H1 (cell line): ENCODE measurements around the gene FAM222B. TPM values are rescaled to one million over a fixed set of nuclear protein-coding genes. Genes with fewer than 3 reads are reported as not detected.

Experiments
- CTCF ChIA-PET: fragments of 300-600 bp; sonication (Branson Sonifier 250); formaldehyde crosslinking; loops from one replicate; lab custom pipeline; 2021; ENCODE audit not compliant: partially characterized antibody; lab: Charles Lee
- POLR2A ChIA-PET: fragments of 300-600 bp; sonication (Branson Sonifier 250); formaldehyde crosslinking; loops from one replicate; lab custom pipeline; 2021; ENCODE audit warnings: inconsistent platforms; ENCODE audit not compliant: partially characterized antibody; lab: Charles Lee
- DNase-seq, 2 experiments: peaks; one replicate each; pipeline versions ENCODE4 v3.0.0 to v3.0.0-alpha.2; 2010 to 2022; ENCODE audit warnings: low spot score in 2 of 2, low read depth in 1 of 2, mixed read lengths in 1 of 2
- FAIRE-seq: peaks from 2 replicates; lab custom pipeline; 2011; peaks lifted over from hg19 to GRCh38; lab: Jason Lieb, UNC
- H2AFZ ChIP-seq: 2 replicates; pipeline ENCODE4 v1.8.1; 2012; ENCODE audit warnings: low read length, inconsistent platforms
- H2AK5ac ChIP-seq: 2 replicates; pipeline ENCODE4 v1.6.1; 2013; ENCODE audit warnings: low read depth, low read length
- H2BK120ac ChIP-seq: replicated peaks from 2 replicates; pipeline ENCODE3; 2013; ENCODE audit warnings: low read depth, low read length, inconsistent platforms
- H2BK12ac ChIP-seq: 2 replicates; pipeline ENCODE4 v1.6.1; 2013; ENCODE audit warnings: low read depth, low read length
- H2BK15ac ChIP-seq: 2 replicates; pipeline ENCODE4 v1.6.1; 2013; ENCODE audit warnings: low read length
- H2BK20ac ChIP-seq: 2 replicates; pipeline ENCODE4 v1.6.1; 2013; ENCODE audit warnings: low read length
- H2BK5ac ChIP-seq: 2 replicates; pipeline ENCODE4 v1.6.1; 2013; ENCODE audit warnings: low read depth, low read length
- H3K14ac ChIP-seq: 2 replicates; pipeline ENCODE4 v1.6.1; 2013; ENCODE audit warnings: inconsistent platforms; ENCODE audit not compliant: insufficient read length
- H3K18ac ChIP-seq: 2 replicates; pipeline ENCODE4 v1.6.1; 2013; ENCODE audit warnings: low read length; ENCODE audit errors: extremely low read depth
- H3K23ac ChIP-seq: 2 replicates; pipeline ENCODE4 v1.6.1; 2013; ENCODE audit warnings: inconsistent platforms; ENCODE audit not compliant: insufficient read length
- H3K23me2 ChIP-seq: 2 replicates; pipeline ENCODE4 v1.6.1; 2013; ENCODE audit warnings: low read depth, low read length
- H3K27ac ChIP-seq: 2 replicates; pipeline ENCODE4 v1.6.1; 2011; ENCODE audit warnings: low read depth, low read length, inconsistent platforms
- H3K27me3 ChIP-seq, 4 experiments: replicated peaks in 1 of 4; 1 replicate in 1 of 4; 2 replicates in 3 of 4; pipeline versions ENCODE4 v1.6.1 to v1.8.1; 2011 to 2013; ENCODE audit warnings: low read length in 3 of 4, mild to moderate bottlenecking in 3 of 4, inconsistent platforms in 2 of 4, mixed read lengths in 2 of 4, moderate library complexity in 1 of 4; ENCODE audit not compliant: control insufficient read depth in 3 of 4, insufficient read depth in 3 of 4; ENCODE audit errors: extremely low read depth in 1 of 4
- H3K36me3 ChIP-seq, 4 experiments: 2 replicates each; pipeline versions ENCODE4 v1.6.1 to v1.8.1; 2011 to 2013; ENCODE audit warnings: mild to moderate bottlenecking in 4 of 4, low read length in 3 of 4, moderate library complexity in 2 of 4, control low read depth in 1 of 4, inconsistent platforms in 1 of 4; ENCODE audit not compliant: insufficient read depth in 4 of 4, control insufficient read depth in 2 of 4
- H3K4ac ChIP-seq: replicated peaks from 2 replicates; pipeline ENCODE3; 2013; ENCODE audit warnings: low read length, low read depth, mixed read lengths, inconsistent platforms; ENCODE audit not compliant: insufficient read length
- H3K4me1 ChIP-seq, 4 experiments: replicated peaks in 1 of 4; 1 replicate in 1 of 4; 2 replicates in 3 of 4; pipeline versions ENCODE4 v1.6.1 to v1.8.1; 2011 to 2013; ENCODE audit warnings: low read length in 3 of 4, inconsistent platforms in 2 of 4, mixed read lengths in 1 of 4; ENCODE audit not compliant: insufficient read depth in 4 of 4, control insufficient read depth in 3 of 4
- H3K4me2 ChIP-seq, 2 experiments: 2 replicates each; pipeline versions ENCODE4 v1.6.1 to v1.8.1; 2011 to 2013; ENCODE audit warnings: low read depth in 2 of 2, low read length in 2 of 2, control low read depth in 1 of 2, inconsistent platforms in 1 of 2, mild to moderate bottlenecking in 1 of 2; ENCODE audit not compliant: insufficient read depth in 1 of 2
- H3K4me3 ChIP-seq, 4 experiments: fragments of 200-600, 300-600 bp in 1 of 4; sonication (generic), shearing (Covaris generic), sonication (Bioruptor Twin) in 1 of 4; 2 replicates each; pipeline versions ENCODE4 v1.5.1 to v1.8.1; 2011 to 2016; ENCODE audit warnings: low read length in 4 of 4, low read depth in 3 of 4, control low read depth in 2 of 4, inconsistent platforms in 2 of 4, mild to moderate bottlenecking in 2 of 4, mixed read lengths in 1 of 4, moderate library complexity in 1 of 4; ENCODE audit not compliant: insufficient read depth in 2 of 4; ENCODE audit errors: extremely low read depth in 1 of 4
- H3K56ac ChIP-seq: replicated peaks from 2 replicates; pipeline ENCODE3; 2013; ENCODE audit warnings: low read depth, mild to moderate bottlenecking, mixed read lengths, low read length, inconsistent platforms; ENCODE audit not compliant: insufficient read length
- H3K79me1 ChIP-seq: 2 replicates; pipeline ENCODE4 v1.6.1; 2013; ENCODE audit warnings: low read depth, low read length, control low read depth
- H3K79me2 ChIP-seq, 2 experiments: 2 replicates each; pipeline versions ENCODE4 v1.6.1 to v1.8.1; 2012 to 2013; ENCODE audit warnings: low read length in 2 of 2, mild to moderate bottlenecking in 2 of 2, inconsistent platforms in 1 of 2; ENCODE audit not compliant: insufficient read depth in 2 of 2, control insufficient read depth in 1 of 2
- H3K9ac ChIP-seq, 4 experiments: replicated peaks in 1 of 4; 1 replicate in 1 of 4; 2 replicates in 3 of 4; pipeline versions ENCODE4 v1.6.1 to v1.8.1; 2011 to 2013; ENCODE audit warnings: low read depth in 3 of 4, low read length in 3 of 4, control low read depth in 2 of 4, mild to moderate bottlenecking in 2 of 4, moderate library complexity in 2 of 4, inconsistent platforms in 1 of 4; ENCODE audit errors: extremely low read depth in 1 of 4
- H3K9me3 ChIP-seq, 2 experiments: 2 replicates each; pipeline versions ENCODE4 v1.6.1 to v1.8.1; 2012 to 2013; ENCODE audit warnings: mild to moderate bottlenecking in 2 of 2, moderate library complexity in 2 of 2, control low read depth in 1 of 2, inconsistent platforms in 1 of 2, low read depth in 1 of 2, low read length in 1 of 2, mixed read lengths in 1 of 2; ENCODE audit not compliant: insufficient read depth in 2 of 2
- H4K20me1 ChIP-seq, 2 experiments: replicated peaks in 1 of 2; 2 replicates each; pipeline versions ENCODE3 to v1.8.1; 2011 to 2013; ENCODE audit warnings: inconsistent platforms in 2 of 2, low read length in 2 of 2, mild to moderate bottlenecking in 1 of 2; ENCODE audit not compliant: insufficient read depth in 2 of 2, control insufficient read depth in 1 of 2
- H4K5ac ChIP-seq: 2 replicates; pipeline ENCODE4 v1.6.1; 2013; ENCODE audit warnings: low read length, low read depth, mixed read lengths, inconsistent platforms; ENCODE audit not compliant: insufficient read length
- H4K8ac ChIP-seq: 2 replicates; pipeline ENCODE4 v1.8.0; 2013; ENCODE audit warnings: mild to moderate bottlenecking, moderate library complexity, low read length, inconsistent platforms; ENCODE audit not compliant: insufficient read depth; ENCODE audit errors: extremely low read depth
- H4K91ac ChIP-seq: replicated peaks from 2 replicates; pipeline ENCODE3; 2013; ENCODE audit warnings: low read length, mixed read lengths, inconsistent platforms; ENCODE audit not compliant: insufficient read length
- EGR1 ChIP-seq: IDR thresholded peaks from 2 replicates; pipeline ENCODE4 v1.6.1; 2011; ENCODE audit warnings: low read depth, low read length, borderline replicate concordance
- FOSL1 ChIP-seq: IDR thresholded peaks from 2 replicates; pipeline ENCODE4 v1.6.1; 2011; ENCODE audit warnings: mild to moderate bottlenecking, low read depth, low read length, moderate library complexity; ENCODE audit not compliant: insufficient read depth
- POLR2AphosphoS5 ChIP-seq: IDR thresholded peaks from 2 replicates; pipeline ENCODE4 v1.6.1; 2011; ENCODE audit warnings: low read depth, low read length
- POU5F1 ChIP-seq: IDR thresholded peaks from 2 replicates; pipeline ENCODE4 v1.6.1; 2011; ENCODE audit warnings: low read depth, mild to moderate bottlenecking, low read length, moderate library complexity
- RAD21 ChIP-seq, 2 experiments: IDR thresholded peaks in 1 of 2; conservative IDR thresholded peaks in 1 of 2; 2 replicates each; pipeline ENCODE4 v1.6.1; 2011; ENCODE audit warnings: low read depth in 2 of 2, low read length in 2 of 2, improper control_type of control experiment in 1 of 2, inconsistent platforms in 1 of 2, mild to moderate bottlenecking in 1 of 2, moderate library complexity in 1 of 2
- RXRA ChIP-seq: IDR thresholded peaks from 2 replicates; pipeline ENCODE4 v1.6.1; 2011; ENCODE audit warnings: low read depth, mild to moderate bottlenecking, low read length, moderate library complexity; ENCODE audit not compliant: insufficient read depth
- SIN3A ChIP-seq, 2 experiments: IDR thresholded peaks in 1 of 2; conservative IDR thresholded peaks in 1 of 2; 2 replicates each; pipeline ENCODE4 v1.6.1; 2011 to 2012; ENCODE audit warnings: low read length in 2 of 2, improper control_type of control experiment in 1 of 2, low read depth in 1 of 2, mild to moderate bottlenecking in 1 of 2
- TAF1 ChIP-seq: IDR thresholded peaks from 2 replicates; pipeline ENCODE4 v1.6.1; 2011; ENCODE audit warnings: mild to moderate bottlenecking, low read depth, low read length
- TEAD4 ChIP-seq: IDR thresholded peaks from 2 replicates; pipeline ENCODE4 v1.6.1; 2012; ENCODE audit warnings: low read depth, low read length, inconsistent platforms, mixed read lengths
- WGBS, 2 experiments: shearing (Covaris generic) in 1 of 2; methylation state at CpG; one replicate each; pipeline versions ENCODE4 v1.1.6 to v1.1.7; 2013 to 2015; ENCODE audit warnings: low lambda C conversion rate in 2 of 2, mixed read lengths in 2 of 2, inconsistent platforms in 1 of 2, low coverage in 1 of 2, missing lambda C conversion rate in 1 of 2; ENCODE audit not compliant: insufficient replicate concordance in 2 of 2, insufficient coverage in 1 of 2, insufficient read length in 1 of 2; ENCODE audit errors: extremely low coverage in 1 of 2, missing lambda C conversion rate in 1 of 2; 5-methylcytosine and 5-hydroxymethylcytosine counted together
- polyA plus RNA-seq, 7 experiments: library from polyadenylated mRNA; depleted of rRNA in 3 of 7; stranded (reverse) in 5 of 7; unstranded in 2 of 7; fragments of >200 nt in 5 of 7; fragments of 200-250 nt in 2 of 7; gene quantifications; 1 replicate in 5 of 7; 2 replicates in 1 of 7; 4 replicates in 1 of 7; pipeline versions ENCODE4 v1.2.1 to v1.2.3, GENCODE V29; 2011 to 2013; ENCODE audit warnings: missing spikeins in 2 of 7, mixed read lengths in 2 of 7
- total RNA-seq: library from RNA; stranded (reverse); fragmentation: NEBNext Ultra II Directional; extraction: Animal tissue kit (Norgen Biotek cat#: 25700); gene quantifications from 2 replicates; pipeline ENCODE4 v1.2.1, GENCODE V29; 2021

FAM222B gene
- total and polyA plus RNA-seq, 2 of the 8 experiments (the other 6 are each of a cell fraction or from before 2014, with no cell fraction given) = 42.1 to 81.7 TPM

DNA sequence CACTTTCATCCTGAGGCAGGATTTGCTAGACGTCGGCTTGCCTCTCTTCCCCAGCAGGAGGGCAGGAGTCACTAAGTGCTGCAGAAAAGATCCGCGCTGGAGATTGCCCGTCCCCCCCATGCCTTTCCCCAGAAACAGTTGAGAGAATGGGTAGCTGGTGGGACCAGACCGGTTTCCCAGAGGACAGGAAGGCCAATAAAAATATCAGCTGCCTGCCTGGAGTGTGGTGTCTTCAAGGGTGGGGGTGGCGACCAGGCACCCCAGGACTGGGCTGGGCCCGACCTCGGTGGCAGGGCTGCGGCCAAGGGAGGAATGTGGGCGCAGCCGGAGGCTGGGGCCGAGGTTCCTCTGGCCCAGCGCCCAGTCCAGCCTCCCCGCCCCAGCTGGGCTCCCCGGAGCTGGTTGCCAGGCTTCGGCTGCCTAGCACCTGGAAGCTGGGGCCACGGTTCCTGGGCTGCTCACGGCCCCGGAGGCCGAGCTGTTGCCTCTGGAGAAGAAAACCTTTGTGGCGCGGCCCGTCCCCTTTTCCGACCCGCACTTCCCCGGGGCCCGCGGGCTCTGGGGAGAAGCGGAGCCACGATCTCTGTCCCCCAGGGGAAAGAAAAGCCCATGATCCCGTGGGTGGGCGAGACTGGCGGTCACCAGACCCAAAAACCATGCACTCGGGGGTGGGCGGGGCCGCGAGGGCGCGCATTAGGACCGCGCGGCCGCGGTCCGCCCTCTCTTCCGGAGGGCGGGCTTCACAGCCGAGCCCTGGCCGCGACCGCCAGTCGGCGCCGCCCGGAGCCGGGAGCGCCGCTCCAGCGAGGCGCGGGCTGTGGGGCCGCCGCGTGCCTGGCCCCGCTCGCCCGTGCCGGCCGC lies 99.1 kb downstream of the FAM222B start, which contains the start of gene TRAF4:
Gene TRAF4, plus strand, starts transcription at position 769 of the 861 bp plus-strand sequence. CDS start 102 bp downstream, outside the sequence.
- Histone ChIP-seq H3K36me3 (peaks cover 16 to 26% (median 21%) of the 10 kb centered on the region in 4 experiments), H3K9me3 (no peaks in the 10 kb centered on the region), H4K91ac (peak within 1 kb of the TSS; percentile 91), H4K20me1 (peaks cover 20 to 25% of the 10 kb centered on the region in 2 experiments), H3K27ac (peak within 1 kb of the TSS; percentile 99), H3K4me3 (peak within 1 kb of the TSS; percentile 94 to 99 (median 98)), H2BK20ac (peak within 1 kb of the TSS; percentile 32; the same call in 1 of the 2 replicates), H4K8ac (peak within 1 kb of the TSS; percentile 100), H2BK12ac (peak within 1 kb of the TSS; percentile 80; the same call in 1 of the 2 replicates), H2BK120ac (peak within 1 kb of the TSS; percentile 25), H3K4me1 (peaks cover 0 to 30% (median 24%) of the 10 kb centered on the region in 4 experiments; a peak in 6 of 7 replicates), H4K5ac (peak within 1 kb of the TSS; percentile 95), H3K27me3 (no peaks in the 10 kb centered on the region), H2BK15ac (peak within 1 kb of the TSS; percentile 72; the same call in 1 of the 2 replicates), H2AK5ac (peak within 1 kb of the TSS; percentile 70; the same call in 1 of the 2 replicates), H3K23me2 (peaks cover 23% of the 10 kb centered on the region), H3K79me1 (peaks cover 14% of the 10 kb centered on the region; the same call in 1 of the 2 replicates), H2AFZ (no peak within 1 kb of the TSS), H3K9ac (peak within 1 kb of the TSS; percentile 78 to 98 (median 97)), H3K4ac (peak within 1 kb of the TSS; percentile 95), H3K79me2 (peaks cover 19 to 37% of the 10 kb centered on the region in 2 experiments), H3K4me2 (peak within 1 kb of the TSS; percentile 92 to 93), H2BK5ac (peak within 1 kb of the TSS; percentile 99), H3K18ac (peak within 1 kb of the TSS; percentile 97), H3K14ac (no peak within 1 kb of the TSS), H3K56ac (peak within 1 kb of the TSS; percentile 98), H3K23ac (no peak within 1 kb of the TSS)
- ChIA-PET CTCF (interaction anchor here (0.7 to 5.6 kb wide), 7 partner anchors 8 to 160 kb away, joined by 3 to 70 read pairs (median 4); partner anchors contain the start of genes NEK8, RPL23A and TLCD1), POLR2A (interaction anchor here (0.7 to 15.3 kb wide), 23 partner anchors 11 to 209 kb away, joined by 3 to 813 read pairs (median 4); partner anchors contain the start of genes NEK8, PROCA1, RPL23A and TLCD1)
- 2% methylated on average over 43 of the region's 70 CpGs; no CpG with 5 or more reads in 1 of the 2 experiments for WGBS, 2 experiments
- FAIRE-seq = no peak
- peak in 1 of 2 experiments; percentile 87 for DNase-seq
- 0 out of 4 replicates have a peak, but pooled peaks have one; percentile 68 for TF ChIP-seq SIN3A (conservative IDR thresholded peaks at IDR 0.05 in 1 of 2, IDR thresholded peaks at IDR 0.05 in 1 of 2; ENCODE audit: low read depth in 1 of 2, low read length in 2 of 2)
- no peak for TF ChIP-seq RXRA
- peak; percentile 29; the same call in 1 of the 2 replicates for TF ChIP-seq EGR1
- peak; percentile 94 for TF ChIP-seq FOSL1
- peak; percentile 36; the same call in 1 of the 2 replicates for TF ChIP-seq POLR2AphosphoS5
- TF ChIP-seq RAD21 (IDR thresholded peaks at IDR 0.05 in 1 of 2, conservative IDR thresholded peaks at IDR 0.05 in 1 of 2; ENCODE audit: low read depth in 2 of 2, low read length in 2 of 2) = no peak
- TF ChIP-seq TEAD4 = 0 out of 2 replicates have a peak, but pooled peaks have one; percentile 15
- TF ChIP-seq TAF1 = peak; percentile 93
- no peak for TF ChIP-seq POU5F1
